ENCODE data around the gene LRRC28.

Gene LRRC28

DNA sequence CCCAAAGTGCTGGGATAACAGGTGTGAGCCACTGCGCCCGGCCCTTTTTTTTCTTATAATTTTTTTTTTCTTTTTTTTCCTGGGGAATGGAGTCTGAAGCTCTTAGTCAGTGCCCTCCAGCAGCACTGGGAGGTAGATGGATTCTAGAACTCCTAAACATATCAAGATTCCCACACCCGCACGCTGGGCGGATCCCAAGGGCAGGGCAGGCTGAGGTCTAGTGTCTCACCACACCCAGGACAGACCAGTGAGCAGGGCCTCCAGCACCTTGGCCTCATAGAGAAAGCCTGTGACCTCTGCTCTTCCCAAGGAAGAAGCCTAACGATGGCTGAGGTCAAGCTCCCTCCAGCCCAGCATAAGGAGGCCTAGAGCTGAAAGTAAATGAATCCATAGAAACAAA lies 160.8 kb downstream of the LRRC28 start:
- Histone ChIP-seq H3K27ac (ENCODE audit: low read length) (no peak overlapping the region), H3K4me3 (ENCODE audit: low read depth in 1 of 2, low read length in 2 of 2) (no peak overlapping the region), H3K9me3 (ENCODE audit: control insufficient read depth in 1 of 2, low read length in 2 of 2) (no peaks in the 10 kb centered on the region), H3K27me3 (ENCODE audit: low read depth, low read length) (no peaks in the 10 kb centered on the region), H3K36me3 (ENCODE audit: control insufficient read depth in 1 of 2, insufficient read depth in 2 of 2, low read length in 2 of 2) (no peaks in the 10 kb centered on the region), H3K4me1 (ENCODE audit: control insufficient read depth in 1 of 2, insufficient read depth in 2 of 2, low read length in 2 of 2) (peaks cover 9 to 15% of the 10 kb centered on the region in 2 donors)

DNA sequence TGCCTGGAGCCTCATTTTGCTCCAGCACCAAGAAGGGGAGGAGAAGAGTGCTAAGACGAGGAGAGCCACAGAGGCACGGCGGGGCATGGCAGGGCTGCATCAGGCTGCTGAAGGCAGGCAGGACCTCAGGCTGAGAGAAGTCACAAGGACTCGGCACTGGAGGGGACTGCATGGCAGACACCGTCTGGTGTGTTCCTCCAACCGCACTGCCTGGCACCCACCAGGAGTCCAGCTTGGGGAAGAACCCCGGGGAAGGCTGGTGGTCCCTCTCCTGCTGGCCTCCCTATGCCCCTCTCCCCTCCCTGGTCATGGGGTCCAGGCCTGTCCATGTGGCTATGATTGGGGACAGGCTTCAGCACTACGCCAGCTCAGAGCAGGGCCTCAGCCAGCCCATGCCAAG lies 161.3 kb downstream of the LRRC28 start:
- Histone ChIP-seq H3K27me3 (ENCODE audit: low read depth, low read length) (no peaks in the 10 kb centered on the region), H3K36me3 (ENCODE audit: control insufficient read depth in 1 of 2, insufficient read depth in 2 of 2, low read length in 2 of 2) (no peaks in the 10 kb centered on the region), H3K4me1 (ENCODE audit: control insufficient read depth in 1 of 2, insufficient read depth in 2 of 2, low read length in 2 of 2) (peaks cover 9 to 15% of the 10 kb centered on the region in 2 donors), H3K27ac (ENCODE audit: low read length) (no peak overlapping the region), H3K4me3 (ENCODE audit: low read depth in 1 of 2, low read length in 2 of 2) (no peak overlapping the region), H3K9me3 (ENCODE audit: control insufficient read depth in 1 of 2, low read length in 2 of 2) (no peaks in the 10 kb centered on the region)

DNA sequence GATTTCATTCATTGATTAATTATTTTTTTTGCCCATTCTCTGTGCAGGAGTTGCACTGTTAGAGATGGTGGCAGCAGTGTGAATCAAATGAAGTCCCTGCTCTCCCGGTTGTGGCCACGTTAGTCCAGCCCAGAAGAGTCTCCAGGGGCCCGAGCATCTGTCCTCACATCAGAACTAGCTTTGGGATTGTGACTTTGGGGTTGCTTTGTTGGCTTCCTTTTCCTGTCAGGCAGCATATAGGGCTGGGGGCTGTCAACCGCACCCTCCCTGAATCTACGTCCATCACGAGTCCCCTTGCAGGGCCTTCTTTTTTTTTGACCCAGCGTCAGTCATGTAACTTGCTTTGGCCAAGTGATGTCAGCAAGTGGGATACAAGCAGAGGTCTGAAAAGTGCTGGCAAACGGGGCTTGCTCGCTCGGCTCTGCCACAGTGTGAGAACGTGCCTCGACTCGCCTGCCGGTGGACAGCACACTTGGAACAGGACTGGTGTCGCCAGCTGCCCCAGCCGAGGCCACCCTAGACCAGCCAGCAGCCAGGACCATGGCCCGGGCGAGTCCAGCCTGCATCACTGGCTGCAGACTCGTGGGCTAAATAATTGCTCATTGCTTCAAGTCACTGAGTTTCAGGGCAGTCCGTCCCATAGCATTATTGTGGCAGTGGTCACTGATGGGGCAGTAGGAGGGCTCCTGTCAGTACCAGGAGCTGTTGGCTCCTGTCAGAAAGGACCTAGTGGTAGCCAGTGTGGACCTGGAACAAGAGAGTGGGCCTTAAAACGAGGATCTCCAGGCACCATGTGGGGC lies 162.9 kb downstream of the LRRC28 start:
- no peaks in the 10 kb centered on the region for H3K9me3 ChIP-seq (ENCODE audit: control insufficient read depth in 1 of 2, low read length in 2 of 2)
- no peak overlapping the region for H3K27ac ChIP-seq (ENCODE audit: low read length)
- H3K36me3 ChIP-seq (ENCODE audit: control insufficient read depth in 1 of 2, insufficient read depth in 2 of 2, low read length in 2 of 2): no peaks in the 10 kb centered on the region
- H3K4me3 ChIP-seq (ENCODE audit: low read depth in 1 of 2, low read length in 2 of 2): no peak overlapping the region
- peaks cover under 1 to 2% of the 10 kb centered on the region in 2 donors for H3K4me1 ChIP-seq (ENCODE audit: control insufficient read depth in 1 of 2, insufficient read depth in 2 of 2, low read length in 2 of 2)
- no peaks in the 10 kb centered on the region for H3K27me3 ChIP-seq (ENCODE audit: low read depth, low read length)

DNA sequence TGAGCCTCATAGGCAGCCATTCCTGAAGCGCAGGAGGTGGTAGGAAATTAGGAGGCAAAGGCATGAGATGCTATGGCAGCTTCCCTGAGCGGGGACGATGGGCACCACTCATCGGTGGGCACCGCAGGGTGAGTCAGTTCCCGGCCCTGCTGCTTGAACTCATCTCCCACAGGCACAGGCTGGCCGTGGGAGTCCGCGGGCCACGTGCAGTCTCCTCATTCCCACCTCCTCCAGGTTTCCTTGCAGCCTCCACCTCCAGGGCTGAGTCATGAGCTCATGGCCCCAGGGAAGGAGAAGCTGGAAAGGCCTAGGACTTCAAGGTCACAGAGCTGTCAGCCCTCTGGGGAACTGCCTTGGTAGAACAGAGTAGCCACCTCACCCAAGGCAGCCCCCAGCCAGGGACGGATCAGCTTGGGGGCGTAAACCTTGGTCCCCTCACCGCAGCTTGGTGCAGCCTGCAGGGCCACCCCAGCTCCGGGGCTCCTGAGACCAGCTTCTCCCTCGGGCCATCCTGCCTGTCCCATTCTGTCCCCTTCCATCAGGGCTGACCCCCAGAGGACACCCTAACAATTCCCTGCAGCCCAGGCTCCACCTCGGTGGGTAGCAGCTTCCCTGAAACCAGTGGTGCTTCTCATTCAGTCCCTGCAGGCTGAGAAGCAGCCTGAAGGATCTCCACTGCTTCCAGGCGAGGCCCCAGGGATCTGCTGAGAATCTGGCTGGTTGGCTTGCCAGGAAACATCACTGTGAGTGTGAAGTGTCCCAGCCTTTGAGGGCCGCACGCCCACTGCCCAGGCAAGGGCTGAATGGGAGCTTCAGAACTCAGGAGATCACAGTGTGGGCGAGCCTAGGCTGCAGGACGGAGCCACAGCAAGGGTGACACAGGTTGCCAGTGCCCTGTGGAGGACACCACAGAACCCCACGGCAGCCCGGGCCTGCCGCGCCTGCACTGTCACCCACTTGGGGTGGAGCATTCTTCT lies 163.8 kb downstream of the LRRC28 start:
- H3K4me3 ChIP-seq (ENCODE audit: low read depth in 1 of 2, low read length in 2 of 2): no peak overlapping the region
- H3K9me3 ChIP-seq (ENCODE audit: control insufficient read depth in 1 of 2, low read length in 2 of 2): no peaks in the 10 kb centered on the region
- H3K4me1 ChIP-seq (ENCODE audit: control insufficient read depth in 1 of 2, insufficient read depth in 2 of 2, low read length in 2 of 2): no peaks in the 10 kb centered on the region
- no peaks in the 10 kb centered on the region for H3K27me3 ChIP-seq (ENCODE audit: low read depth, low read length)
- no peak overlapping the region for H3K27ac ChIP-seq (ENCODE audit: low read length)
- no peaks in the 10 kb centered on the region for H3K36me3 ChIP-seq (ENCODE audit: control insufficient read depth in 1 of 2, insufficient read depth in 2 of 2, low read length in 2 of 2)

DNA sequence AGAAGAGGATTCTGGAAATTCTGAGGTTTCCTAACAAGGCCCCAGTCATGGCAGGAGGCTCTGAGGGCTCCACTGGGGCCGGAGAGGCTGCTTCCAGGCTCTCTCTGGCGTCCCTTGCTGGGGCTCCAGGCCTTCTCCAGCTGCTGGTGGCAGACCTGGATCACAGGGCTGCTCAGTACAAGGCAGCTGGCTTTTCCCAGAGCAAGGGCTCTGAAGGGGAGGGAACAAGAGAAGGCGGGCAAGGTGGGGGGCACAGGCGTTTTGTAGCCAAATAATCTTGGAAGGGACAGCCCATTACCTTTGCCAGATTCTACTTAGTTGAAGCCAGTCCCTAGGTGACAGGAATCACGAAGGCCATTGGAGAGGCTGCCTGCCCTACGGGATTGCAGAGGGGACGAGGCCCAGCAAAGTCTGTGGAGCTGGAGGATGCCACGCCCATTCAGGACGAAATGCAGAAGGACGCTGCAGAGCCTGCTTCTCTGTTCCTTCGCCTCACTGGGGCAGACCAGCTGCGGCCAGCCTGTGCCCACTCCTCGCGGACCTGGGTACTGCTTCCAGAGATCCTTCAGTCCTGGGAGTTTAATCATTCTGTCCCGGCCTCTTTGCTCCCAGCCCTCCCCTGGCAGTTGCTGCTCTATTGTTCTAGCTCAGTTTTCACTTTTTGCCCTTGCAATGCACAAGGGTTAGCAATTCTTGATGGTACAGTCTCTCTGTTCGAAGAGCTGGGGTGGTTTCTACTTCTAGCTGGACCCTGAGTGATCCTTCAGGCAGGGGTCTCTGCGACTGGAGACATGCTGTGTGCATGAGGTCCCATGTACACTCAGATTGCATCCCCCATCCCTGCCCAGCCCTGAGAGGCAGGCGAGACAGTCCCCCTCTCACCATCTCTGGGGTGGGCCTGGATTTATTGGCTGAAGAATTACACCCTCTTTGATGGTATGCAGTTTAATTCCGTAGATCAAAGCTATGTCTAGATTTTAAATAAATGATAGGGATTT lies 165.2 kb downstream of the LRRC28 start:
- Histone ChIP-seq H3K27me3 (ENCODE audit: low read depth, low read length) (no peaks in the 10 kb centered on the region), H3K9me3 (ENCODE audit: control insufficient read depth in 1 of 2, low read length in 2 of 2) (no peaks in the 10 kb centered on the region), H3K36me3 (ENCODE audit: control insufficient read depth in 1 of 2, insufficient read depth in 2 of 2, low read length in 2 of 2) (no peaks in the 10 kb centered on the region), H3K4me3 (ENCODE audit: low read depth in 1 of 2, low read length in 2 of 2) (no peak overlapping the region), H3K27ac (ENCODE audit: low read length) (no peak overlapping the region), H3K4me1 (ENCODE audit: control insufficient read depth in 1 of 2, insufficient read depth in 2 of 2, low read length in 2 of 2) (peaks cover 0 to 3% of the 10 kb centered on the region in 2 donors)

DNA sequence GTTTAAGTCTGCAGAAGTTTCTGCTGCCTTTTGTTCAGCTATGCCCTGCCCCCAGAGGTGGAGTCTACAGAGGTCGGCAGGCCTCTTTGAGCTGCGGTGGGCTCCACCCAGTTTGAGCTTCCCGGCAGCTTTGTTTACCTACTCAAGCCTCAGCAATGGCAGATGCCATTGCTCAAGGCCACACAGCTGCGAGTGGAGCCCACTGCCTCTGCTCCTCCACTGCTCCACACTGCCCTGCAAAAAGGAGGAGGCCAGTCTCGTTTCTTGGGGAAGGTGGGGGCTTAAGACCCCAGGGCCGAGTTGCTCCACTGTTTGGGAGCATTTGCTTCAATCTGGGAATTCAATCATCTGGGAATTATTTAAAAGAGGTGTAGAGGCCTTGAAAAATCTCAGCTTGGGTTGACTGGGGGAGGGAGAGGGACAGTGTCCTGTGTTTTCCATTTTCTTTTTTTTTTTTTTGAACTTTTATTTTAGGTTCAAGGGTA lies 169.9 kb downstream of the LRRC28 start:
- H3K36me3 ChIP-seq (ENCODE audit: control insufficient read depth in 1 of 2, insufficient read depth in 2 of 2, low read length in 2 of 2): no peaks in the 10 kb centered on the region
- H3K27ac ChIP-seq (ENCODE audit: low read length): no peak overlapping the region
- H3K4me3 ChIP-seq (ENCODE audit: low read depth in 1 of 2, low read length in 2 of 2): no peak overlapping the region
- H3K27me3 ChIP-seq (ENCODE audit: low read depth, low read length): no peaks in the 10 kb centered on the region
- no peaks in the 10 kb centered on the region for H3K9me3 ChIP-seq (ENCODE audit: control insufficient read depth in 1 of 2, low read length in 2 of 2)
- H3K4me1 ChIP-seq (ENCODE audit: control insufficient read depth in 1 of 2, insufficient read depth in 2 of 2, low read length in 2 of 2): peaks cover 10 to 22% of the 10 kb centered on the region in 2 donors

DNA sequence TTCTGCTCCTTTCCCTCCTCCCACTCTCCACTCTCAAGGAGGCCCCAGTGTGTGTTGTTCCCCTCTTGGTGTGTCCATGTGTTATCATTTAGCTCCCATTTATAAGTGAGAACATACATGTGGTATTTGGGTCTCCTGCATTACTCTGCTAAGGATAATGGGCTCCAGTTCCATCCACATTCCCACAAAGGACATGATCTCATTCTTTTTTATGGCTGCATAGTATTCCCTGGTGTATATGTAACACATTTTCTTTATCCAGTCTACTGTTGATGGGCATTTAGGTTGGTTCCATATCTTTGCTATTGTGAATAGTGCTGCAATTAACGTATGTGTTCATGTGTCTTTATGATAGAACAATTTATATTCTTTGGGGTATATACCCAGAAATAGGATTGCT lies 170.5 kb downstream of the LRRC28 start:
- H3K36me3 ChIP-seq (ENCODE audit: control insufficient read depth in 1 of 2, insufficient read depth in 2 of 2, low read length in 2 of 2): no peaks in the 10 kb centered on the region
- H3K27me3 ChIP-seq (ENCODE audit: low read depth, low read length): no peaks in the 10 kb centered on the region
- peaks cover 10 to 23% of the 10 kb centered on the region in 2 donors for H3K4me1 ChIP-seq (ENCODE audit: control insufficient read depth in 1 of 2, insufficient read depth in 2 of 2, low read length in 2 of 2)
- H3K9me3 ChIP-seq (ENCODE audit: control insufficient read depth in 1 of 2, low read length in 2 of 2): no peaks in the 10 kb centered on the region
- no peak overlapping the region for H3K27ac ChIP-seq (ENCODE audit: low read length)
- H3K4me3 ChIP-seq (ENCODE audit: low read depth in 1 of 2, low read length in 2 of 2): no peak overlapping the region

DNA sequence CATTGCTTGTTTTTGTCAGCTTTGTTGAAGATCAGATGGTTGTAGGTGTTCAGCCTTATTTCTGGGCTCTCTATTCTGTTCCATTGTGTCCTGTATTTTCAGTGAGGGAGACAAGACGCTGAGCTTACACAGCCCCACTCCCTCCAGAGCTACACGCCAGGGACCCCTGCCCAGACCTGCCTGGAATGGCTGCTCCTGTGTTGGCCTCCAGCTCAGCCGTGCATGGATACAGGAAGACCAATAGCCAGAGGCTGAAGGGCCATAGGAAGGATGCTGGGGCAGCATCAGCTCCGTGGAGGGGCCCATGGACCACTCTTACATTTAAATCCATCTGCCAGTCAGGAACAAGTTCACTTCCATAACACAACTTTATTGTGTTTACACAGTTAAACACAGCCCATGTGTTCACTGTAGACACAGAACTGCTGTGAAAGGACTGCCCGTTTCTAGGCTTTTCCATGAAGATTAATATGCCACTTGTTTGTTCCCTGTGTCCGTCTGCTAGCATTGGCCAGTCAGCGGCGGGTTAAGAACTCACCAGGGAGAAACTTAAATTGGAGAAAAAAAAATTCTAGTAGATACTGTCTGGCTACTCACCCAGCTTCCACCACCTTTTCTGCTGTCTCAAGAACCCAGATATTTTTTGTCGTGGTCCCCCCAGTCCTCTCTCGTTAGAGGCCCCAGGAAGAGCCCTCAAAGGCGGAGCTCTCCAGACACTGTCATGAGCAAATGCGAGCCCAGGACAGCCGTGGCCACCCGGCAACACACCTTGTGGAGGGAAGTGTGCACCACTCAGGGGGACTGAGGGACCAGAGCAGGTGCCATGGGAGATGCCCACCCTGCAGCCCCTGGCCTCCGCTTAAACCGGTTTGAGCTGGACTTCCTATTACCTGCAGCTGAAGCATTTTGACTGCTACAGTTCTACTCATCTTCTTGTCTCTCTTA lies 172.2 kb downstream of the LRRC28 start:
- H3K9me3 ChIP-seq (ENCODE audit: control insufficient read depth in 1 of 2, low read length in 2 of 2): no peaks in the 10 kb centered on the region
- no peak overlapping the region for H3K4me3 ChIP-seq (ENCODE audit: low read depth in 1 of 2, low read length in 2 of 2)
- H3K27ac ChIP-seq (ENCODE audit: low read length): no peak overlapping the region
- H3K36me3 ChIP-seq (ENCODE audit: control insufficient read depth in 1 of 2, insufficient read depth in 2 of 2, low read length in 2 of 2): no peaks in the 10 kb centered on the region
- peaks cover 10 to 23% of the 10 kb centered on the region in 2 donors for H3K4me1 ChIP-seq (ENCODE audit: control insufficient read depth in 1 of 2, insufficient read depth in 2 of 2, low read length in 2 of 2)
- no peaks in the 10 kb centered on the region for H3K27me3 ChIP-seq (ENCODE audit: low read depth, low read length)

DNA sequence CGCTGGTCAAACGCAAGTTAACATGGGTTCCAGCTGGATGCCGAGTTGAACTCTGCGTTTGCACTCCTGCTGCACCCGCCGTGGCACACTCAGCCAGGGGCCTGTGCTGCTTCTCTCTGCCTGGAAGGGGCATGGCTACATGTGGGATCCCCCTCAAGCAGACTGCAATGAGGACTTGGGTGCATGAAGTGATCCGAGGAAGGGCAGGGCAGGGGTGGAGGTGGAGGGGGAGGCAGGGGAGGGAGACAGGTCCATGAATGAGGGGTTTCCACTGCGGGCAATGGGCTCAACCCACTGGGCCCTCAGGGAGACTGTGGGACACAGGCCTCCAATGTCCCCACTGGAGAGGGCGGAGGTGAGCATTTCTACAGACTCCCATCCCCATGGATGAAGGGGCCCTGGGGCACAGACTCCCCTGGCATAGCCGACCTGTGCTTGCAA lies 172.9 kb downstream of the LRRC28 start:
- Histone ChIP-seq H3K36me3 (ENCODE audit: control insufficient read depth in 1 of 2, insufficient read depth in 2 of 2, low read length in 2 of 2) (no peaks in the 10 kb centered on the region), H3K4me1 (ENCODE audit: control insufficient read depth in 1 of 2, insufficient read depth in 2 of 2, low read length in 2 of 2) (peaks cover 10 to 23% of the 10 kb centered on the region in 2 donors), H3K4me3 (ENCODE audit: low read depth in 1 of 2, low read length in 2 of 2) (no peak overlapping the region), H3K27ac (ENCODE audit: low read length) (no peak overlapping the region), H3K9me3 (ENCODE audit: control insufficient read depth in 1 of 2, low read length in 2 of 2) (no peaks in the 10 kb centered on the region), H3K27me3 (ENCODE audit: low read depth, low read length) (no peaks in the 10 kb centered on the region)
